ENCODE measurements around the gene PRSS1.
"Not testable (repeated sequence)": the region's sequence is repeated elsewhere in the genome, so short reads cannot be mapped to it uniquely, and the experiment has no call there.

- TF ChIP-seq CTCF, POLR2A (IDR thresholded peaks at IDR 0.05): not testable (repeated sequence)
Observed at GRCh38 chr7:142775351-142776115, 26.3 kb downstream of the PRSS1 start.

Measured in esophagus squamous epithelium (tissue), 4 donors.